NCI-H2171 treated with DMSO at 0.1 percent for 48 hours (cell line): ENCODE data around the gene DHX15.

Source experiments
- DNase-seq: peaks from one replicate; lab custom pipeline; 2025; lab: John Stamatoyannopoulos, UW

Gene DHX15

DNA sequence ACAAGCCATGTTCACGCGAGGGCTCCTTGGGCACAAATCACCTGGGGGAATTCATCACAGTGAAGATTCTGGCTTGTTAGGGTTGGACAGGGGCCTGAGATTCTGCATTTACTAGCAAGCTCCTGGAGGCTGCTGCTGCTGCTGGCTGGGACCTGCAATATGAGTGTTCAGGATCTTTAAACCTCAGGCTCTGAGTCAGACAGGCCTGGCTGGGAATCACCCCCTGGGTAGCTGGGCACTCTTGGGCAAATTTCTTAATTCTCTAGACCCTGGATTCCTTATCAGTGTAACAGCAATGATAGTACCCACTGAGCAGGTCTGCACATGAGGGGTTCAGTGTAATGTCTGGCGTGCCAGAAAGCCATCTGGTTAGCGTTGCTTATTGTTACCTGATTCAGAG lies 101.5 kb downstream of the DHX15 start:
- no peak for DNase-seq

DNA sequence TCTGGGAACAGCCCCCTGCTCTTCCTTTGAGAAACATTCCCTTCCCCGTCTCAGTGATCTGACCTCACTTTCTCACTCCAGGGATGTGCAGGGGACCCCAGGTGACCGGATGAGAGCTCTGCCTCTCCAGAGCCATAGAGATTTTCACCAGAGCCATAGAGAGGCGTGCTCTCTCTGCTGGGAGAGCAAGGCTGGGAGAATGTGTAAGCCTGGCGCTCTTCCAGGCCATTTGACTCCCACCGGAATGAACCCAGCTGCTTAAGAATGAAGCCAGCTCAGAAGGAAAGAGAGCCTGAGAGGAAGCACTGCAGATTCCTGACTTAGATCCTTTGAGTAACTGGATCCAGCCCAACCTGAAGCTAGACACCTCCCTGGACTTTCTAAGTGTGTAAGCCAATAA lies 106.4 kb downstream of the DHX15 start:
- DNase-seq = peak; percentile 83
